MG63 (cell line): ENCODE measurements around the gene PIGN. TPM values are rescaled to one million over a fixed set of nuclear protein-coding genes. Genes with fewer than 3 reads are reported as not detected.
"Not testable (repeated sequence)": the region's sequence is repeated elsewhere in the genome, so short reads cannot be mapped to it uniquely, and the experiment has no call there.

Experiments used
- DNase-seq: peaks from one replicate; pipeline ENCODE4 v3.0.0-alpha.2; 2020
- H3K27me3 ChIP-seq: fragments of 250-450 bp; sonication (Bioruptor Pico); 2 replicates; pipeline ENCODE4 v1.5.1; 2020; ENCODE audit warnings: mild to moderate bottlenecking, moderate library complexity
- H3K36me3 ChIP-seq: fragments of 250-450 bp; sonication (Bioruptor Pico); 2 replicates; pipeline ENCODE4 v1.5.1; 2020; ENCODE audit warnings: mild to moderate bottlenecking, moderate library complexity
- H3K4me3 ChIP-seq: fragments of 250-450 bp; sonication (Bioruptor Pico); 2 replicates; pipeline ENCODE4 v1.5.1; 2020; ENCODE audit warnings: mild to moderate bottlenecking, moderate library complexity
- H3K9me3 ChIP-seq: fragments of 250-450 bp; sonication (Bioruptor Pico); 2 replicates; pipeline ENCODE4 v1.5.1; 2020; ENCODE audit warnings: mild to moderate bottlenecking, moderate library complexity
- total RNA-seq: library from RNA; depleted of rRNA; stranded (reverse); fragments of >200 nt; shearing (Covaris generic); gene quantifications from 2 replicates; pipeline ENCODE4 v1.2.3, GENCODE V29; 2014; ENCODE audit warnings: low replicate concordance

Gene PIGN
- total RNA-seq, 1 experiment from 2014 or later, result 19.2 TPM

GRCh38 chr18:62196079-62196478 lies 9.2 kb upstream of the PIGN start:
- Histone ChIP-seq H3K27me3 (no peaks in the 10 kb centered on the region), H3K4me3 (no peak overlapping the region)
- DNase-seq, result no peak

GRCh38 chr18:62189208-62189607 lies 2.4 kb upstream of the PIGN start:
- H3K27me3 ChIP-seq, result no peaks in the 10 kb centered on the region
- peaks cover 5% of the 10 kb centered on the region; the same call in 1 of the 2 replicates for H3K9me3 ChIP-seq
- DNase-seq, result no peak
- H3K4me3 ChIP-seq, result peak overlapping the region; percentile 97
- no peaks in the 10 kb centered on the region; the same call in 1 of the 2 replicates for H3K36me3 ChIP-seq

More at GRCh38 chr18:62196079-62196478, 9.2 kb upstream of the PIGN start:
- no peaks in the 10 kb centered on the region; the same call in 1 of the 2 replicates for H3K36me3 ChIP-seq
- H3K9me3 ChIP-seq, result peaks cover 5% of the 10 kb centered on the region; the same call in 1 of the 2 replicates

GRCh38 chr18:62187543-62188510 lies 971 bp upstream of the PIGN start:
- Histone ChIP-seq H3K27me3 (no peaks in the 10 kb centered on the region), H3K4me3 (peak overlapping the region; percentile 97), H3K36me3 (no peaks in the 10 kb centered on the region; the same call in 1 of the 2 replicates), H3K9me3 (peaks cover 5% of the 10 kb centered on the region; the same call in 1 of the 2 replicates)
- DNase-seq, result peak; percentile 54

GRCh38 chr18:62186499-62186773 lies 420 bp downstream of the PIGN start:
- no peaks in the 10 kb centered on the region; the same call in 1 of the 2 replicates for H3K36me3 ChIP-seq
- no peaks in the 10 kb centered on the region for H3K27me3 ChIP-seq
- peak overlapping the region; percentile 97 for H3K4me3 ChIP-seq
- DNase-seq, result no peak
- H3K9me3 ChIP-seq, result no peaks in the 10 kb centered on the region

DNA sequence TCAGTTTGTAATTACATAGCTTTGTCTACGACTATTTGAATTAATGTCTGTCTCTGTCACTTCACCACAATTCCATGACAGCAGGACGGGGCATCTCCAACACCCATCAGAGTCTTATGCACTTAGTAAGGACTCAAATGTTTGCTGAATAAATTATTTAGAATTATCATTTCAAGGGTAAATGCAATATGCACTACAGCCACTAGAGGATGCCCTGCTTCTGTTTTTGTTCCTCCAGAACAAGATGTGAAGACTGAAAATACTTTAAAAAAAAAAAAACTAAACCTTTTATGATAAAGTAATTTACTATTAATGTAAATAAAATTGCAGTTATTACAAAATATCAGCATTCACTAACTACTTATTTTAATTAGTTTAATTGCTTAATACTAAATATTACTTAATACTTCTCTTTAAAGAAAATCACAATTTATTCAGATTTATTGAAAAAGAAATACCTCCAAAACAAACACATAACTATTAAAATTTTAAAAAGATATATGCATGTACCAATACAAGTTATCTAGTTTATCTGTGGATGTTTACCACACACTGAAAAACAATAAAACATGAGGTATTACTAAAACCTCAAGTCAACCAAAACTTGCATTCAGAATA lies 3.2 kb downstream of the PIGN start:
- Histone ChIP-seq H3K36me3 (no peaks in the 10 kb centered on the region), H3K9me3 (no peaks in the 10 kb centered on the region)
- DNase-seq, result no peak

DNA sequence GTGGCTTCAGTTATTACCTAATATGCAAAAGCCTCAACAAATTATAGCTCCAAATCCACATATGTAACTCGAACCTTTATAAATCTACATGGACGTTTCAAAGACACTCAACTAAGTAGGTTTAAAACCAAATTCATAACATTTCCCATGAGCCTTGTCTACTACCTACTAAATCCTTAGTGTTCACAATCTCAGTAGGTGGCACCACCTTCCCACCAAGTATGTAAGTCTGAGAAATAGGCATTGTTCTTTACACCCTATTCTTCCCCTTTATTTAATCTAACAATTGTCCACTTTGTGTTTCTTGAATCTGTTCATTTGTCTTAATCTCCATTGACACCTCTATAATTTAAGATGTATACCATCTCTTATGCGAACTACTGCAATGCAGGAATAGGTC lies 4.6 kb downstream of the PIGN start:
- Histone ChIP-seq H3K27me3 (no peaks in the 10 kb centered on the region), H3K36me3 (no peaks in the 10 kb centered on the region), H3K4me3 (no peak overlapping the region), H3K9me3 (no peaks in the 10 kb centered on the region)
- no peak for DNase-seq

More for the DNA sequence above, 3.2 kb downstream of the PIGN start:
- Histone ChIP-seq H3K4me3 (no peak overlapping the region), H3K27me3 (no peaks in the 10 kb centered on the region)

DNA sequence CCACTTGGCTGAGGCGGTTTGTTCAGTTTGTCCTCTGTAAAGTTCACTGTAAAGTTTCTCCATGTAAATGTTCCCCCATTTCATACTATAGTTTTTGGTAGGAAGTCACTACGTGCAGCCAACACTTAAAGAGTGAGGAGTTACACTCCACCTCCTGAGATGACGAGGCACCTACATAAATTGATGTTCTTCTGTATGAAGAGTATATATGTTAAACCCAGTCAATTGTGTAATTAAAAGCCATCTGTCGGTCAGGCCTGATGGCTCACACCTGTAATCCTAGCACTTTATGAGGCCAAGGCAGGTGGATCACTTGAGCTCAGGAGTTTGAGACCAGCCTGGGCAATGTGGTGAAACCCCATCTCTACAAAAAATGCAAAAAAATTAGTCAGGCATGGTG lies 7.6 kb downstream of the PIGN start:
- Histone ChIP-seq H3K27me3 (no peaks in the 10 kb centered on the region), H3K9me3 (no peaks in the 10 kb centered on the region), H3K36me3 (no peaks in the 10 kb centered on the region), H3K4me3 (no peak overlapping the region)
- DNase-seq, result no peak

GRCh38 chr18:62177271-62177670 lies 9.6 kb downstream of the PIGN start:
- Histone ChIP-seq H3K36me3 (no peaks in the 10 kb centered on the region), H3K4me3 (no peak overlapping the region), H3K27me3 (no peaks in the 10 kb centered on the region), H3K9me3 (no peaks in the 10 kb centered on the region)
- DNase-seq, result no peak

DNA sequence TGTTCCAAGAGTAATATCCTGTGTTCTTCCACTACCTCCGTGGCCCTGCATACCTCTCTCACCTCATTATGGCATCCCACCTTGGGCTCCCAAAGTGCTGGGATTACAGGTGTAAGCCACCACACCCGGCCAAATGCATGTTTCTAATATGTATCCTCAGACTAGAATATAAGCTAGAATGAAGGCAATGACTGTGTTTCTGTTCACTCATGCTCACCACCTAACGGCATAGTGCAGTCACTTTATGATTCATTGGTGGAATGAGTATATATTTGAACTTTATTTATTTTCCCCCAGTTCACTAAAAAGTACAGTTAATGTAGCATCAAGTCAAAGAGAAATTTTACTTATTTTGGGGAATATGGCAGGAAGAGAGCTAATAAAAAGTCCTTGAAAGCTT lies 11.3 kb downstream of the PIGN start:
- H3K36me3 ChIP-seq, result no peaks in the 10 kb centered on the region
- no peak for DNase-seq
- H3K9me3 ChIP-seq, result no peaks in the 10 kb centered on the region
- no peak overlapping the region for H3K4me3 ChIP-seq
- no peaks in the 10 kb centered on the region for H3K27me3 ChIP-seq

DNA sequence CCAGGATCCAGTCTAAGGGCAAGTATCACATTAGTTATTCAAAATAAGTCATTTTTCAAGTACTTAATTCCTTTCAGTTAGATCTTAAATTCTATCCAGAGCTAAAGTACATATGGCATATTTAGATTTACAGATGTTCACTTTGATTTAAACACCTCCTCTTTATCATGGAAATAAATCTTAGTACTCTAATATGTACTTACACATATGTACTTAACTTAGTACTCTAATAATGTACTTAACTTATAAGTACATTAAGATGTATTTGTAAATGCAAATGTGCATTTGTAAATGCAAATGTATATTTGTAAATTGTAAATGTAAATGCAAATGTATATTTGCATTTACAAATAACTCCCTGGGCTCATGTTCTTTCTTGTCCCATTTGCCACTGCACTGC lies 14.6 kb downstream of the PIGN start:
- Histone ChIP-seq H3K27me3 (no peaks in the 10 kb centered on the region), H3K4me3 (no peak overlapping the region), H3K36me3 (no peaks in the 10 kb centered on the region), H3K9me3 (no peaks in the 10 kb centered on the region)
- no peak for DNase-seq

- H3K9me3 ChIP-seq, result no peaks in the 10 kb centered on the region
- H3K4me3 ChIP-seq, result no peak overlapping the region
- DNase-seq, result no peak
- H3K36me3 ChIP-seq, result no peaks in the 10 kb centered on the region
- no peaks in the 10 kb centered on the region for H3K27me3 ChIP-seq
Observed at GRCh38 chr18:62170857-62171256, 16.0 kb downstream of the PIGN start.

DNA sequence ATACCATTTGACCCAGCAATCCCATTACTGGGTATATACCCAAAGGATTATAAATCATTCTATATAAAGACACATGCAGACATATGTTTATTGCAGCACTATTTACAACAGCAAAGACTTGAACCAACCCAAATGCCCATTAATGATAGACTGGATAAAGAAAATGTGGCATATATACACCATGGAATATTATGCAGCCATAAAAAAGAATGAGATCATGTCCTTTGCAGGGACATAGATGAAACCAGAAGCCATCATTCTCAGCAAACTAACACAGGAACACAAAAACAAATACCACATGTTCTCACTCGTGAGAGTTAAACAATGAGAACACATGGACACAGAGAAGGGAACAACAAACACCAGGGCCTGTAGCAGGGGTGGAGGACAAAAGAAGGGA lies 20.3 kb downstream of the PIGN start:
- H3K4me3 ChIP-seq, DNase-seq, H3K36me3 ChIP-seq, H3K27me3 ChIP-seq, H3K9me3 ChIP-seq: not testable (repeated sequence)

DNA sequence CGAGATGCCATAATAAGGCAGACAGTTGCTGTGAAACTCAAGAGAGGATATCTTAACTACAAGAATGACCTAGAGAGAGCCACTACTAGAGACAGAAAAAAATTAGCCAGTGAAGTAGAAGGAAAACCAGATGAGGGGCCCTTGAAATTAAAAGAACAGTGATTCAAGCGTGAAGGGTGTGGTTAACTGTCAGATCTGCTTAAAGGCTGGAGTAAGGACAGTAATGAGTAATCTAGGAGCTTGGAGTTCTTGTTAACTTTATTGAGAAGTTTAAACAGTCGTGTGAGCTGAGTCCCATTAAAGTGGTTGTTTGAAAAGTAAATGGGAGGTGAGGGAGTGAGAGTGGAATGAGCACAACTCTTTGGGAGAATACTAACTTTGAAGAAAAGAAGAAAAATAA lies 21.3 kb downstream of the PIGN start:
- H3K36me3 ChIP-seq, result no peaks in the 10 kb centered on the region; the same call in 1 of the 2 replicates
- DNase-seq, result no peak
- no peaks in the 10 kb centered on the region for H3K9me3 ChIP-seq
- no peak overlapping the region for H3K4me3 ChIP-seq
- no peaks in the 10 kb centered on the region for H3K27me3 ChIP-seq

DNA sequence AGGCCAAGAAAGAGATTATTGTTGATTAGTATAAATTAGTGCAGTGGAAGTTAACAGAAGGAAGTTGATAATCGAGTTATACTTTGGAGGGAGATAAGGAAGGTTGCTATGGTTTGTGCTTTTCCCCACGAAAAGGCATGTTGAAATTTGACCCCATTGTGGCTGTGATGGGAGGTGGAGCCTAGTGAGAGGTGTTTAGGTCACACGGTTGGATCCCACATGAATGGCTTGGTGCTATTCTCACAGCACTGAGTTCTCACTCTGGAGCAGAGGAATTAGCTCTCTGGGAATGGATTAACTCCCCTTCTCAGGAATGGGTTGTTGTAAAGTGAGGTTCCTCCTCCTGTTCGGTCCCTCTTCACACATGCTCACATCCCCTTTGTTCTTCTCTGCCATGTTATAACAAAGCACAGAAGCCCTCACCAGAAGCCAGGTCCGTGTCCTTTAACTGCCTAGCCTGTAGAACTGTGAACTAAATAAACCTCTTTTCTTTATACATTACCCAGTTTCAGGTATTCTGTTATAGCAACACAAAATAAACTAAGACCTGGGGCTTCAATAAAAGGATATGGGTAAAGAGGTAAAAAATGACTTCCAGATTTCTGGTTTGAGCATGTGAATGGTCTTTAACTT lies 21.9 kb downstream of the PIGN start:
- H3K4me3 ChIP-seq, result no peak overlapping the region

GRCh38 chr18:62164310-62164709 lies 22.5 kb downstream of the PIGN start:
- no peak for DNase-seq
- Histone ChIP-seq H3K27me3 (no peaks in the 10 kb centered on the region), H3K4me3 (no peak overlapping the region), H3K36me3 (no peaks in the 10 kb centered on the region; the same call in 1 of the 2 replicates), H3K9me3 (no peaks in the 10 kb centered on the region)

More for the DNA sequence above, 21.9 kb downstream of the PIGN start:
- no peaks in the 10 kb centered on the region for H3K9me3 ChIP-seq
- H3K36me3 ChIP-seq, result no peaks in the 10 kb centered on the region; the same call in 1 of the 2 replicates
- no peak for DNase-seq
- no peaks in the 10 kb centered on the region for H3K27me3 ChIP-seq

- Histone ChIP-seq H3K9me3 (no peaks in the 10 kb centered on the region), H3K4me3 (no peak overlapping the region), H3K27me3 (no peaks in the 10 kb centered on the region), H3K36me3 (no peaks in the 10 kb centered on the region)
- DNase-seq, result no peak
Observed at GRCh38 chr18:62157843-62158242, 29.0 kb downstream of the PIGN start.

GRCh38 chr18:62152844-62153243 lies 34.0 kb downstream of the PIGN start:
- no peaks in the 10 kb centered on the region for H3K27me3 ChIP-seq

More at GRCh38 chr18:62152844-62153243, 34.0 kb downstream of the PIGN start:
- no peak for DNase-seq
- Histone ChIP-seq H3K36me3 (no peaks in the 10 kb centered on the region), H3K4me3 (no peak overlapping the region), H3K9me3 (no peaks in the 10 kb centered on the region)
